ENCODE results near the gene WBP4.
"Not testable (repeated sequence)": the region's sequence is repeated elsewhere in the genome, so short reads cannot be mapped to it uniquely, and the experiment has no call there.

Gene WBP4

DNA sequence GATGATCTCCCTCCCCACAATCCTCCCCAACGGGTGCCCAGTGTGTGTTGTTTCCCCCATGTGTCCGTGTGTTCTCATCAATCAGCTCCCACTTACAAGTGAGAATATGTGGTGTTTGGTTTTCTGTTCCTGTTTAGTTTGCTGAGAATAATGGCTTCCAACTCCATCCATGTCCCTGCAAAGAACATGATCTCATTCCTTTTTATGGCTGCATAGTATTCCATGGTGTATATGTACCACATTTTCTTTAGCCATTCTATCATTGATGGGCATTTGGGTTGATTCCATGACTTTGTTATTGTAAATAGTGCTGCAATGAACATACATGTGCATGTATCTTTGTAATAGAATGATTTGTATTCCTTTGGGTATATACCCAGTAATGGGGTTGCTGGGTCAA is 34.4 kb downstream of the WBP4 start:
- H3K4me1 ChIP-seq (ENCODE audit: insufficient read depth, low read length); H3K4me3 ChIP-seq (ENCODE audit: low read length); H3K27ac ChIP-seq (ENCODE audit: low read depth, low read length); H3K27me3 ChIP-seq (ENCODE audit: insufficient read depth, low read length); H3K9ac ChIP-seq (ENCODE audit: low read depth, low read length); H3K9me3 ChIP-seq (ENCODE audit: insufficient read depth, low read depth, low read length); H3K36me3 ChIP-seq (ENCODE audit: insufficient read depth, low read length): not testable (repeated sequence)
- 90% methylated on average over 1 of the region's 2 CpGs for WGBS

DNA sequence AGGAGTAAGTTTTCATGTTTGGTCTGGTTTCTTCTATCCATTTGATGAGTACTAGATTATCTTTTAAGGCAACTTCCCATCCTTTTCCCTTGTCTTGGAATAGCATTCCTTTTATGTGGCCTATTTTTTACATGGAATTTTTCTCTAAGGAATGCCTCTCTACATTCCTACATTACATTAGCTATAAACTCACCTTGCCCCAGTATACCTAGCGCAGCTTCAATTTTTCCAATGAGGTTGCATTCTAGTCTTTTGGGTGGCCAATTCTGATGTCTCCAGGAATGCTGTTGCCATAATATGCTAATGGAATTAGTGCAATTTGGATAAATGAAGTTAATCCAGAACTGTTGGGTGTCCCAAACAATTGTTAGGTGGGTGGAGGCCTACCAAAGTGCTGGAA is 37.5 kb downstream of the WBP4 start:
- Histone ChIP-seq H3K36me3 (ENCODE audit: insufficient read depth, low read length) (no peaks in the 10 kb centered on the region), H3K4me3 (ENCODE audit: low read length) (no peak overlapping the region), H3K27me3 (ENCODE audit: insufficient read depth, low read length) (no peaks in the 10 kb centered on the region), H3K9me3 (ENCODE audit: insufficient read depth, low read depth, low read length) (no peaks in the 10 kb centered on the region), H3K4me1 (ENCODE audit: insufficient read depth, low read length) (0 out of 2 replicates have a peak, but pooled peaks cover 3% of the 10 kb centered on the region), H3K27ac (ENCODE audit: low read depth, low read length) (no peak overlapping the region), H3K9ac (ENCODE audit: low read depth, low read length) (no peak overlapping the region)
- 90% methylated on average over 1 of the region's 1 CpG for WGBS

DNA sequence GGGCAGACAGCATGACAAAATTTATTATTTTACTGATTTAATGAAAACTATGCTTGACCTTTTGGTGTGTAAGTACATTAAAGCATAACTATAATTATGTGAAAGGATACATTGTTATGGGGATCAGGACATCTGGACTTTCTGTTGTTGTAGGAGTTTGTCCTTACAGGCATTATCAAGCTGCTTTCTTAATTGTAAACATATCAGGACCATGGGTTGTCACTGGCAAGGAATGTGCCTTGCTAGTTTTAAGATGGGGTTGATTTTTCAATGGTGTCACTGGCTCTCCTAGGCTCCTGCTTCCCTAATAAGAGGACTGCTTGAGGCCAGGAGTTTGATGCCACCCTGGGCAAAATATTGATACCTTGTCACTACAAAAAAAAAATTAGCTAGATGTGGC is 38.7 kb downstream of the WBP4 start:
- Histone ChIP-seq H3K9me3 (ENCODE audit: insufficient read depth, low read depth, low read length) (no peaks in the 10 kb centered on the region), H3K4me1 (ENCODE audit: insufficient read depth, low read length) (0 out of 2 replicates have a peak, but pooled peaks cover 3% of the 10 kb centered on the region), H3K4me3 (ENCODE audit: low read length) (no peak overlapping the region), H3K27ac (ENCODE audit: low read depth, low read length) (no peak overlapping the region), H3K36me3 (ENCODE audit: insufficient read depth, low read length) (no peaks in the 10 kb centered on the region), H3K9ac (ENCODE audit: low read depth, low read length) (no peak overlapping the region), H3K27me3 (ENCODE audit: insufficient read depth, low read length) (no peaks in the 10 kb centered on the region)

GRCh38 chr13:41107104-41107571 is 45.8 kb downstream of the WBP4 start:
- H3K36me3 ChIP-seq (ENCODE audit: insufficient read depth, low read length): no peaks in the 10 kb centered on the region
- WGBS: 91% methylated on average over 14 of the region's 15 CpGs
- peaks cover 2% of the 10 kb centered on the region; the same call in 1 of the 2 replicates for H3K9me3 ChIP-seq (ENCODE audit: insufficient read depth, low read depth, low read length)
- H3K27me3 ChIP-seq (ENCODE audit: insufficient read depth, low read length): no peaks in the 10 kb centered on the region
- H3K4me3 ChIP-seq (ENCODE audit: low read length): no peak overlapping the region
- no peak overlapping the region for H3K27ac ChIP-seq (ENCODE audit: low read depth, low read length)
- no peaks in the 10 kb centered on the region for H3K4me1 ChIP-seq (ENCODE audit: insufficient read depth, low read length)
- H3K9ac ChIP-seq (ENCODE audit: low read depth, low read length): no peak overlapping the region

DNA sequence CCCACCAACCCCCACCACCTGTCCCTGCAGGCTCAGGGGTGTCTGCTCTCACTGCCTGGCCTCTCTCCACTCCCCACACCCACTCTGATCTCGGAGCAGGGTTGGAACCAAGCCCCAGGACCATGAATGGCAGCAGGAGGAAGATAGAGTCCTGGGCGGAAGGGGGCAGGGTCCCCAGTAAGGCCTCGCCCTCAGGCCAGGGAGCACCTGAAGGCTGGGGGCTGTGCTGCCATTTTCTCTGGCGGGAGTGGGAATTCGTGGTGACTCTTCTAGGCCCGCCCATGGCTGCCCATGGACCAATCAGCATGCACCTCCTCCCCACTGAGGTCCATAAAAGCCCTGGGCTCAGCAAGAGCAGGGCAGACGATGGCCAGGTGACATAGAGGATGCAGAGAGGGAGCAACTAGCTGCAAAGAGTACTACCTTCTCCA is 46.3 kb downstream of the WBP4 start:
- Histone ChIP-seq H3K9ac (ENCODE audit: low read depth, low read length) (no peak overlapping the region), H3K4me3 (ENCODE audit: low read length) (no peak overlapping the region), H3K9me3 (ENCODE audit: insufficient read depth, low read depth, low read length) (peaks cover 2% of the 10 kb centered on the region; the same call in 1 of the 2 replicates), H3K27me3 (ENCODE audit: insufficient read depth, low read length) (no peaks in the 10 kb centered on the region), H3K36me3 (ENCODE audit: insufficient read depth, low read length) (no peaks in the 10 kb centered on the region), H3K4me1 (ENCODE audit: insufficient read depth, low read length) (no peaks in the 10 kb centered on the region), H3K27ac (ENCODE audit: low read depth, low read length) (no peak overlapping the region)
- WGBS: 83% methylated on average over 7 of the region's 7 CpGs

GRCh38 chr13:41111454-41111853 is 50.1 kb downstream of the WBP4 start:
- WGBS: 97% methylated on average over 7 of the region's 7 CpGs
- no peaks in the 10 kb centered on the region for H3K27me3 ChIP-seq (ENCODE audit: insufficient read depth, low read length)
- H3K9me3 ChIP-seq (ENCODE audit: insufficient read depth, low read depth, low read length): peaks cover 2% of the 10 kb centered on the region; the same call in 1 of the 2 replicates
- no peak overlapping the region for H3K27ac ChIP-seq (ENCODE audit: low read depth, low read length)
- H3K4me1 ChIP-seq (ENCODE audit: insufficient read depth, low read length): no peaks in the 10 kb centered on the region
- H3K4me3 ChIP-seq (ENCODE audit: low read length): no peak overlapping the region
- no peaks in the 10 kb centered on the region for H3K36me3 ChIP-seq (ENCODE audit: insufficient read depth, low read length)
- H3K9ac ChIP-seq (ENCODE audit: low read depth, low read length): no peak overlapping the region

DNA sequence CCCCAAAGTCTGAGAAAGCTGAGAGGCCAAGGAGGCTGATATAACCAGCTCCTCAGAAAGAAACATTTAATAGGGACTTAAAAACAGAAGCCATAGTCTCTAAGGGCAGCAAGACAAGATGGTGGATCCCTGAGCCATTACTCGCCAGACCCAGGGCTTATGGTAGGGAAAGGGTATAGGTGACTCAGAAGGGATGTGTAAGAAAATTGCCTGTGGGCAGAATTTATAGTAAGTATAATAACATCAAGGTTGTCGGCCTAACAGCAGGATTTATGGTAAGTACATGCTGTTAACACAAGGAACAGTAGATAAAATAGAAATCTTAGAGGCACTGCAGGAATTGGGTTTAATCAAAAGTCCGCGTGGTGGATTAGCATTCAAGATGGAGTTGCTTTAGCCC is 56.6 kb downstream of the WBP4 start:
- 92% methylated on average over 4 of the region's 4 CpGs for WGBS
- Histone ChIP-seq H3K27me3 (ENCODE audit: insufficient read depth, low read length) (no peaks in the 10 kb centered on the region), H3K9ac (ENCODE audit: low read depth, low read length) (no peak overlapping the region), H3K27ac (ENCODE audit: low read depth, low read length) (no peak overlapping the region), H3K4me3 (ENCODE audit: low read length) (no peak overlapping the region), H3K4me1 (ENCODE audit: insufficient read depth, low read length) (no peaks in the 10 kb centered on the region), H3K36me3 (ENCODE audit: insufficient read depth, low read length) (no peaks in the 10 kb centered on the region), H3K9me3 (ENCODE audit: insufficient read depth, low read depth, low read length) (no peaks in the 10 kb centered on the region)

- no peaks in the 10 kb centered on the region for H3K36me3 ChIP-seq (ENCODE audit: insufficient read depth, low read length)
- WGBS: 93% methylated on average over 2 of the region's 2 CpGs
- no peaks in the 10 kb centered on the region for H3K4me1 ChIP-seq (ENCODE audit: insufficient read depth, low read length)
- no peaks in the 10 kb centered on the region for H3K9me3 ChIP-seq (ENCODE audit: insufficient read depth, low read depth, low read length)
- no peaks in the 10 kb centered on the region for H3K27me3 ChIP-seq (ENCODE audit: insufficient read depth, low read length)
- no peak overlapping the region for H3K27ac ChIP-seq (ENCODE audit: low read depth, low read length)
- no peak overlapping the region for H3K9ac ChIP-seq (ENCODE audit: low read depth, low read length)
- no peak overlapping the region for H3K4me3 ChIP-seq (ENCODE audit: low read length)
These were observed 61.5 kb downstream of the WBP4 start for GRCh38 chr13:41122838-41123237.

DNA sequence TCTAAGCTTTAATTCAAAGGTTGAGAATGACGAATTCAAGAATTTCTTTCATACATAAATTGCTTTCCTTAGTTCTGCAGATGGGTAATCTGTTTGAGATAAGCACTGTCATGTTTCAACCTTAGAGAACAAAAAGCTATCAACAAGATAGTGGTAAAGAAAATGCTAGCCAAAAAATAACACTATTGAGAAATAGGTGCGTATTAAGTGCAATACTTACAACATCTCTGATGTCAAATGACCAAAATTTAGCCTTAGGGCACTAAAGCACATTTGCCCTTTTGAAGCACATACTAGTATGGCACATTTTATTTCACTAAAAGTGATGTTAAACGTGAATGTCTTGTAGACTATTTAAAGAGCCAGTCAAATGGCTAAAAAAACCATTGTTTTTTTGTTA is 66.4 kb downstream of the WBP4 start:
- H3K9ac ChIP-seq (ENCODE audit: low read depth, low read length): no peak overlapping the region
- H3K9me3 ChIP-seq (ENCODE audit: insufficient read depth, low read depth, low read length): no peaks in the 10 kb centered on the region
- H3K27me3 ChIP-seq (ENCODE audit: insufficient read depth, low read length): no peaks in the 10 kb centered on the region
- H3K36me3 ChIP-seq (ENCODE audit: insufficient read depth, low read length): peaks cover 11% of the 10 kb centered on the region; the same call in 1 of the 2 replicates
- 100% methylated on average over 3 of the region's 3 CpGs for WGBS
- no peak overlapping the region for H3K4me3 ChIP-seq (ENCODE audit: low read length)
- H3K4me1 ChIP-seq (ENCODE audit: insufficient read depth, low read length): peaks cover 16% of the 10 kb centered on the region; the same call in 1 of the 2 replicates
- no peak overlapping the region for H3K27ac ChIP-seq (ENCODE audit: low read depth, low read length)

DNA sequence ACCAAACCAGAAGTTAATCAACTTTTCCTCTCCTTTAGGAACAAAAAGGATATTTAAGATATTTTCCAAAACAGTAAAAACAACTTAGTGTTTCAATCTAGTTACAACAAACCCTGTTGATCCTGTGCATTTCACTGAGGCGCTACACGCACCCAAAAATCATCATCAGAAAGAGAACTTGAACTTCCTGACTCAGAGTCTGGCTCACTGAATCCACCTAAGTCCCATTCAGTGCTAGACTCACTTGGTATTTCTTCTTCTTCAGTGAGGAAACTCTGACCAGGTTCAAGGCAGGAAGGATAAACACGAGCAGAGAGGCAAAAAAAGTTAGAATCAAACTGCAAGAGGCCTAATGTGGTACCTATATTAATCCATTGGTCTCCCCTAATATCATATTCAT is 69.0 kb downstream of the WBP4 start:
- WGBS: 97% methylated on average over 3 of the region's 3 CpGs
- peaks cover 11% of the 10 kb centered on the region; the same call in 1 of the 2 replicates for H3K36me3 ChIP-seq (ENCODE audit: insufficient read depth, low read length)
- peak overlapping the region; percentile 29 for H3K4me3 ChIP-seq (ENCODE audit: low read length)
- H3K4me1 ChIP-seq (ENCODE audit: insufficient read depth, low read length): peaks cover 16% of the 10 kb centered on the region; the same call in 1 of the 2 replicates
- no peaks in the 10 kb centered on the region for H3K9me3 ChIP-seq (ENCODE audit: insufficient read depth, low read depth, low read length)
- H3K9ac ChIP-seq (ENCODE audit: low read depth, low read length): peak overlapping the region; percentile 21; the same call in 1 of the 2 replicates
- no peak overlapping the region for H3K27ac ChIP-seq (ENCODE audit: low read depth, low read length)
- no peaks in the 10 kb centered on the region for H3K27me3 ChIP-seq (ENCODE audit: insufficient read depth, low read length)

DNA sequence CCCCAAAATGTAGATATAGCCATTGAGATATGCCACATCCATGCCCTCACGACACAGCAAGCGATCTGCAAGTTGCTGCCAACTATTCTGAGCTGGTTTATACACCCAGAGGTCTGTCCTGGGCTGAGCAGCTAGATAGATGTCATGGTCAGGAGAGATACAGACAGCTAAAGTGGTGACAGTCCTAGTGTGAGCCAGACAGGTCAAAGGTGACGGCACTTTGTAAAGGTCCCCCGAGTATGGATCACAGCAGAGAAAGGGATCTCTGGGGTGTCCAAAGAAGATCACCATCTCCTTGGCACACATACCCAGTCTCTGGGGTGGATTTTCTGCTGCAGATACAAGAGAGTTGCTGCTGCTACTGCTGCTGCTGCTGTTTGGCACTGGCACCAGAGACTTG is 69.9 kb downstream of the WBP4 start:
- H3K9ac ChIP-seq (ENCODE audit: low read depth, low read length); H3K27me3 ChIP-seq (ENCODE audit: insufficient read depth, low read length); H3K9me3 ChIP-seq (ENCODE audit: insufficient read depth, low read depth, low read length); H3K27ac ChIP-seq (ENCODE audit: low read depth, low read length): not testable (repeated sequence)
- Histone ChIP-seq H3K36me3 (ENCODE audit: insufficient read depth, low read length) (peaks cover 11% of the 10 kb centered on the region; the same call in 1 of the 2 replicates), H3K4me1 (ENCODE audit: insufficient read depth, low read length) (peaks cover 16% of the 10 kb centered on the region; the same call in 1 of the 2 replicates), H3K4me3 (ENCODE audit: low read length) (peak overlapping the region; percentile 29)
- 96% methylated on average over 4 of the region's 4 CpGs for WGBS
